Naive thymus-derived CD4-positive, alpha-beta T cell (primary cell): ENCODE data around the gene CHST10. TPM values are rescaled to one million over a fixed set of nuclear protein-coding genes. Genes with fewer than 3 reads are reported as not detected.

Source experiments
- ATAC-seq: fragments of 150-1000 bp; cut with Tn5 transposase; 2 replicates; pipeline ENCODE4 v1.10.0; 2021; ENCODE audit warnings: mild to moderate bottlenecking, moderate library complexity
- CTCF ChIA-PET: fragments of 350-600 bp; sonication (Branson Sonifier 250); formaldehyde crosslinking; loops from one replicate; lab custom pipeline; 2021; ENCODE audit warnings: antibody characterized with exemption; lab: Charles Lee
- POLR2A ChIA-PET: fragments of 350-600 bp; sonication (Branson Sonifier 250); formaldehyde crosslinking; loops from one replicate; lab custom pipeline; 2021; ENCODE audit warnings: antibody characterized with exemption, inconsistent platforms; lab: Charles Lee
- DNase-seq, 9 donors: peaks; one replicate each; pipeline versions ENCODE4 v3.0.0 to v3.0.0-alpha.2; 2020 to 2022; ENCODE audit warnings: mixed read lengths in 1 of 9
- H3K27ac ChIP-seq: one replicate; pipeline ENCODE4 v1.7.0; 2013; ENCODE audit warnings: mild to moderate bottlenecking, low read depth, low read length, moderate library complexity
- H3K27me3 ChIP-seq, 2 donors: one replicate each; pipeline ENCODE4 v1.7.0; 2013; ENCODE audit warnings: low read length in 2 of 2, mild to moderate bottlenecking in 2 of 2, moderate library complexity in 2 of 2; ENCODE audit not compliant: control insufficient read depth in 2 of 2, insufficient read depth in 2 of 2
- H3K36me3 ChIP-seq, 3 experiments: 1 replicate in 2 of 3; 2 replicates in 1 of 3; pipeline ENCODE4 v1.7.0; 2013; ENCODE audit warnings: low read length in 3 of 3, mild to moderate bottlenecking in 3 of 3, moderate library complexity in 1 of 3; ENCODE audit not compliant: insufficient read depth in 3 of 3, control insufficient read depth in 2 of 3
- H3K4me1 ChIP-seq, 2 donors: one replicate each; pipeline ENCODE4 v1.7.0; 2013; ENCODE audit warnings: low read length in 2 of 2, mild to moderate bottlenecking in 2 of 2, moderate library complexity in 1 of 2; ENCODE audit not compliant: control insufficient read depth in 2 of 2, insufficient read depth in 2 of 2
- H3K4me3 ChIP-seq: 2 replicates; pipeline ENCODE4 v1.7.0; 2013; ENCODE audit warnings: mild to moderate bottlenecking, low read length
- H3K9me3 ChIP-seq, 3 experiments: 1 replicate in 2 of 3; 2 replicates in 1 of 3; pipeline ENCODE4 v1.7.0; 2013; ENCODE audit warnings: low read length in 3 of 3; ENCODE audit not compliant: control insufficient read depth in 2 of 3
- H3K27ac Mint-ChIP-seq, 9 donors: one replicate each; pipeline ENCODE4 v1.8.0; 2020 to 2022; ENCODE audit warnings: mixed read lengths in 9 of 9, mild to moderate bottlenecking in 8 of 9, moderate library complexity in 5 of 9, inconsistent platforms in 2 of 9
- H3K27me3 Mint-ChIP-seq, 5 donors: one replicate each; pipeline ENCODE4 v1.8.0; 2021 to 2022; ENCODE audit warnings: mixed read lengths in 5 of 5, mild to moderate bottlenecking in 1 of 5
- H3K36me3 Mint-ChIP-seq, 5 donors: one replicate each; pipeline ENCODE4 v1.8.0; 2020 to 2022; ENCODE audit warnings: mixed read lengths in 5 of 5, mild to moderate bottlenecking in 3 of 5, inconsistent platforms in 1 of 5
- H3K4me1 Mint-ChIP-seq, 7 donors: one replicate each; pipeline ENCODE4 v1.8.0; 2020 to 2022; ENCODE audit warnings: mixed read lengths in 7 of 7, mild to moderate bottlenecking in 3 of 7, inconsistent platforms in 1 of 7
- H3K4me3 Mint-ChIP-seq, 10 donors: one replicate each; pipeline ENCODE4 v1.8.0; 2020 to 2022; ENCODE audit warnings: mild to moderate bottlenecking in 10 of 10, mixed read lengths in 10 of 10, moderate library complexity in 6 of 10, inconsistent platforms in 2 of 10
- H3K9me3 Mint-ChIP-seq, 11 donors: one replicate each; pipeline ENCODE4 v1.8.0; 2020 to 2022; ENCODE audit warnings: mixed read lengths in 11 of 11, mild to moderate bottlenecking in 4 of 11, inconsistent platforms in 1 of 11, moderate library complexity in 1 of 11
- intact Hi-C, 2 donors: fragments of 100-400 bp; cut with micrococcal nuclease; formaldehyde crosslinking; loops; one replicate each; pipeline ENCODE4 v1.15.1; 2023
- polyA plus RNA-seq, 2 donors: library from polyadenylated mRNA; unstranded; fragments of 300-500 nt; fragmentation: Illumina TruSeq; gene quantifications; one replicate each; pipeline ENCODE4 v1.2.3, GENCODE V29; 2021
- total RNA-seq, 6 experiments: library from RNA in 5 of 6; stranded (reverse) in 5 of 6; gene quantifications; 1 replicate in 5 of 6; 2 replicates in 1 of 6; pipeline ENCODE4 v1.2.3 and lab custom pipeline; 2021 to 2026

The CHST10 gene
- total and polyA plus RNA-seq, 7 experiments from 2014 or later = 1.2 to 5.0 (median 3.2) TPM

DNA sequence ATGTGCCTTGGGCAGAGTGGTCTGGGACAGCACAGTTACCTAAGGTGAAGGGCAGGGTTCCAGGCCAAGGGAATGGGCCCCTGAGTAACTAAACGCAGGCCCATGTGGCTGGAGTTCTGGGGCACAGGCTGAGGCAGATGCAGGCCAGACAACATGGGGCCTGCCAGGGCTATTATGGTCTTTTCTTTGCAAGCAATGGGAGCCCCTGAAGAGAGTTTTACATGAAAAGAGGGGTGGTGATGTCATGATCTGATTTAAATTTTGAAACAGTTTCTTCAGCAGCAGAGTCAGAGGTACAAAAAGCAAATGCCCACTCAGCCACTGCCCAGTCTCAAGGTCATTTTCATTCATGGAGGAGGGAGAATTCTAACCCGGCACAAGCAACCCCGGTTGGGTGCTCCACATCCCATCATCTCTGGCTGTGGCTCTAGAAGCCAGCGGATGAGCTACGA lies 5.6 kb downstream of the CHST10 start:
- ATAC-seq (no peak), DNase-seq (no peak)
- no peak overlapping the region for H3K27ac Mint-ChIP-seq
- POLR2A ChIA-PET = no interaction called here
- Histone ChIP-seq H3K4me1 (no peaks in the 10 kb centered on the region), H3K36me3 (no peaks in the 10 kb centered on the region), H3K9me3 (no peaks in the 10 kb centered on the region), H3K4me3 (no peak overlapping the region), H3K27ac (no peak overlapping the region), H3K27me3 (no peaks in the 10 kb centered on the region)
- intact Hi-C loops = no loop called here
- peaks cover 0 to 2% (median 0%) of the 10 kb centered on the region in 11 donors for H3K9me3 Mint-ChIP-seq
- H3K4me1 Mint-ChIP-seq = peaks cover 9 to 14% (median 10%) of the 10 kb centered on the region in 7 donors
- peaks cover 0 to 5% (median 0%) of the 10 kb centered on the region in 5 donors for H3K27me3 Mint-ChIP-seq
- H3K36me3 Mint-ChIP-seq = peaks cover 0 to 4% (median 0%) of the 10 kb centered on the region in 5 donors
- CTCF ChIA-PET = no interaction called here
- no peak overlapping the region for H3K4me3 Mint-ChIP-seq

- H3K27ac Mint-ChIP-seq = no peak overlapping the region
- intact Hi-C loops = no loop called here
- no peaks in the 10 kb centered on the region for H3K9me3 ChIP-seq
- H3K4me3 ChIP-seq = no peak overlapping the region
- H3K4me1 ChIP-seq = no peaks in the 10 kb centered on the region
- H3K27me3 ChIP-seq = no peaks in the 10 kb centered on the region
- POLR2A ChIA-PET = interaction anchor here (0.6 kb wide), 1 partner anchor 9 kb away, joined by 3 read pairs; no protein-coding TSS in a partner anchor
- H3K36me3 ChIP-seq = no peaks in the 10 kb centered on the region
- peaks cover 0 to 4% (median 0%) of the 10 kb centered on the region in 5 donors for H3K36me3 Mint-ChIP-seq
- no peak for ATAC-seq
- H3K27me3 Mint-ChIP-seq = no peaks in the 10 kb centered on the region
- H3K4me1 Mint-ChIP-seq = peaks cover 0 to 3% (median 0%) of the 10 kb centered on the region in 7 donors
- no peak for DNase-seq
- CTCF ChIA-PET = no interaction called here
- H3K27ac ChIP-seq = no peak overlapping the region
- no peaks in the 10 kb centered on the region for H3K9me3 Mint-ChIP-seq
- H3K4me3 Mint-ChIP-seq = no peak overlapping the region
Observed at GRCh38 chr2:100409975-100410647, 7.4 kb downstream of the CHST10 start.

DNA sequence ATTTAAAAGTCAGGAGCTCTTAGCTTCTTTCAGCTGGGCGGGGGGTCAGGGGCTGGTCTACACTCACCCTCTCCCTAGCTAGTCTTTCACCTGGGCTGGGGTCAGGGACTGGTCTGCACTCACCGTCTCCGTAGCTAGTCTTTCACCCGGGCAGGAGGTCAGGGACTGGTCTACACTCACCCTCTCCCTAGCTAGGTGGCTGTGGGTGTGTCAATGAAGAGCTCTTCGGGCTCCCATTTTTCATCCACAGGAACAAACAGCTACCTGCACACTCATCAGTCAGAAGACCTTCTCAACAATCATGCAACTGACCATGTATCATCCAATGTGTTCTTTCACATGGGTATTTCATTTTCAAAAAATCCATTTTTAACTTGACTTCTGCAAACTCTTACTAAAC lies 8.0 kb downstream of the CHST10 start:
- H3K4me3 ChIP-seq = no peak overlapping the region
- H3K9me3 Mint-ChIP-seq = no peaks in the 10 kb centered on the region
- no peaks in the 10 kb centered on the region for H3K27me3 ChIP-seq
- H3K36me3 Mint-ChIP-seq = peaks cover 0 to 4% (median 0%) of the 10 kb centered on the region in 5 donors
- intact Hi-C loops = no loop called here
- no peaks in the 10 kb centered on the region for H3K4me1 ChIP-seq
- no peaks in the 10 kb centered on the region for H3K9me3 ChIP-seq
- no peak for ATAC-seq
- ChIA-PET CTCF (no interaction called here), POLR2A (no interaction called here)
- no peak overlapping the region for H3K27ac Mint-ChIP-seq
- no peak overlapping the region for H3K27ac ChIP-seq
- peaks cover 0 to 3% (median 0%) of the 10 kb centered on the region in 7 donors for H3K4me1 Mint-ChIP-seq
- H3K36me3 ChIP-seq = no peaks in the 10 kb centered on the region
- no peaks in the 10 kb centered on the region for H3K27me3 Mint-ChIP-seq
- no peak overlapping the region for H3K4me3 Mint-ChIP-seq
- DNase-seq = no peak

- Histone ChIP-seq H3K36me3 (no peaks in the 10 kb centered on the region), H3K4me3 (no peak overlapping the region), H3K4me1 (no peaks in the 10 kb centered on the region), H3K9me3 (no peaks in the 10 kb centered on the region), H3K27ac (no peak overlapping the region), H3K27me3 (no peaks in the 10 kb centered on the region)
- ChIA-PET POLR2A (interaction anchor here (0.5 kb wide), 1 partner anchor 618 kb away, joined by 3 read pairs; no protein-coding TSS in a partner anchor), CTCF (no interaction called here)
- no peak for ATAC-seq
- peaks cover 0 to 4% (median 0%) of the 10 kb centered on the region in 5 donors for H3K36me3 Mint-ChIP-seq
- intact Hi-C loops = no loop called here
- no peak overlapping the region for H3K27ac Mint-ChIP-seq
- H3K9me3 Mint-ChIP-seq = no peaks in the 10 kb centered on the region
- no peaks in the 10 kb centered on the region for H3K27me3 Mint-ChIP-seq
- H3K4me1 Mint-ChIP-seq = peaks cover 0 to 3% (median 0%) of the 10 kb centered on the region in 7 donors
- DNase-seq = no peak
- H3K4me3 Mint-ChIP-seq = no peak overlapping the region
Observed at GRCh38 chr2:100408941-100409340, 8.5 kb downstream of the CHST10 start.

DNA sequence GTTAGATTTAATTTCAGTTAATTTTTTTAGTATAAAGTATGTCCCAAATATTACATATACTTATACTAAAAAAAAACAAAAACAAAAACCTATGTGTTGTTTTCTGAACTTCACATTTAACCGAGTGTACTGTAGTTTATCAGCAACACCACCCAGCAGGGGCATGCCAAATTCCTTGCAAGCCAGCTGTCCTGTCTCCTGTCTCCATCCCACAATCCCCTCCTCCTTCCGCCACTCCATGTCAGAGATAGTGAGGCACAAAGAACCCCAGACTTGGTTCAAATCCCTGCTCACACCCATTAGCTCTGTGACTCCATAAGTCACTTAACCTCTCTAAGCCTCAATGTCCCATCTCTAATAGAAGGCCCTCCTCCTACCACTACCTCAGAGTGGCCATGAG lies 9.4 kb downstream of the CHST10 start:
- DNase-seq (no peak), ATAC-seq (no peak)
- Histone ChIP-seq H3K36me3 (no peaks in the 10 kb centered on the region), H3K27me3 (no peaks in the 10 kb centered on the region), H3K4me3 (no peak overlapping the region), H3K4me1 (no peaks in the 10 kb centered on the region), H3K9me3 (no peaks in the 10 kb centered on the region), H3K27ac (no peak overlapping the region)
- intact Hi-C loops = no loop called here
- Mint-ChIP-seq H3K27ac (no peak overlapping the region), H3K9me3 (no peaks in the 10 kb centered on the region), H3K4me1 (peaks cover 0 to 3% (median 0%) of the 10 kb centered on the region in 7 donors), H3K4me3 (no peak overlapping the region), H3K27me3 (no peaks in the 10 kb centered on the region), H3K36me3 (peaks cover 0 to 4% (median 0%) of the 10 kb centered on the region in 5 donors)
- ChIA-PET CTCF (interaction anchor here (0.6 kb wide), 1 partner anchor 266 kb away, joined by 3 read pairs; no protein-coding TSS in a partner anchor), POLR2A (interaction anchor here (0.7 kb wide), 1 partner anchor 941 kb away, joined by 4 read pairs; no protein-coding TSS in a partner anchor)

DNA sequence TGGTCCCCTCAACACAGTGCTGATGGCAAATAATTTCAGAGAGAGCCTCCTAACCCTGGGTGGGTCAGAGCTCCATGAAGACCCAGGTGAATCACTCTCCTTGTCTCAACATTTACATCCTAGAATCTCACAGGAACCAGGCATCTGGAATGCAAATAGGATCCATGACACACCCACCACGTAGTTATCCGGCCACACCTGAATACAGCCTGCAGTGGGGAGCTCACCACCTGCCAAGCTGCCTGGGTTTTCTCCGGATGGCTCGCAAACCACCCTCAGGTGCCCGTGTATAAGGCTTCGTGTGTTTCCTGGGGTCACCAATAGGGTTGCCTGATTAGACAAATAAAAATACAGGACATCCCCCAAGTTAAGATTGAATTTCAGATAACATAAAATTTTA lies 9.9 kb downstream of the CHST10 start:
- peaks cover 0 to 3% (median 0%) of the 10 kb centered on the region in 7 donors for H3K4me1 Mint-ChIP-seq

GRCh38 chr2:100407073-100407472 lies 10.4 kb downstream of the CHST10 start:
- no peak for ATAC-seq
- Histone ChIP-seq H3K36me3 (no peaks in the 10 kb centered on the region), H3K27ac (no peak overlapping the region), H3K4me1 (no peaks in the 10 kb centered on the region), H3K27me3 (no peaks in the 10 kb centered on the region), H3K9me3 (no peaks in the 10 kb centered on the region), H3K4me3 (no peak overlapping the region)
- intact Hi-C loops = no loop called here
- Mint-ChIP-seq H3K4me1 (peaks cover 0 to 3% (median 0%) of the 10 kb centered on the region in 7 donors), H3K4me3 (no peak overlapping the region), H3K27ac (no peak overlapping the region), H3K27me3 (no peaks in the 10 kb centered on the region), H3K9me3 (no peaks in the 10 kb centered on the region), H3K36me3 (peaks cover 0 to 4% (median 3%) of the 10 kb centered on the region in 5 donors)
- no peak for DNase-seq
- ChIA-PET CTCF (no interaction called here), POLR2A (no interaction called here)

More for the DNA sequence above, 9.9 kb downstream of the CHST10 start:
- ATAC-seq = no peak
- Mint-ChIP-seq H3K9me3 (no peaks in the 10 kb centered on the region), H3K4me3 (no peak overlapping the region), H3K27ac (no peak overlapping the region), H3K36me3 (peaks cover 0 to 4% (median 0%) of the 10 kb centered on the region in 5 donors), H3K27me3 (no peaks in the 10 kb centered on the region)
- H3K4me1 ChIP-seq = no peaks in the 10 kb centered on the region
- no peaks in the 10 kb centered on the region for H3K27me3 ChIP-seq
- DNase-seq = no peak
- H3K9me3 ChIP-seq = no peaks in the 10 kb centered on the region
- ChIA-PET CTCF (no interaction called here), POLR2A (no interaction called here)
- no peak overlapping the region for H3K27ac ChIP-seq
- no peaks in the 10 kb centered on the region for H3K36me3 ChIP-seq
- intact Hi-C loops = no loop called here
- no peak overlapping the region for H3K4me3 ChIP-seq
